Endothelial cell of umbilical vein (primary cell): ENCODE results near the gene SH3PXD2B. TPM values are rescaled to one million over a fixed set of nuclear protein-coding genes. Genes with fewer than 3 reads are reported as not detected.

Source experiments
- BruUV-seq: library from RNA; stranded (reverse); fragments of 400-500 nt; replicated peaks from 2 replicates; lab custom pipeline; 2021; lab: Mats Ljungman, UMichigan
- CTCF ChIA-PET: fragments of 300-600, 350-600 bp; sonication (Branson Sonifier 250); formaldehyde crosslinking; loops from one replicate; lab custom pipeline; 2021; ENCODE audit warnings: antibody characterized with exemption, inconsistent platforms; lab: Charles Lee
- POLR2A ChIA-PET: fragments of 300-600, 350-600 bp; sonication (Branson Sonifier 250); formaldehyde crosslinking; loops from one replicate; lab custom pipeline; 2021; ENCODE audit warnings: antibody characterized with exemption, inconsistent platforms; lab: Charles Lee
- DNase-seq: peaks from one replicate; pipeline ENCODE4 v3.0.0-alpha.2; 2011; ENCODE audit warnings: low read depth, low spot score
- FAIRE-seq: peaks from 2 replicates; lab custom pipeline; 2011; peaks lifted over from hg19 to GRCh38; lab: Jason Lieb, UNC
- H2AFZ ChIP-seq: 2 replicates; pipeline ENCODE4 v1.6.0; 2012; ENCODE audit warnings: low read depth, low read length, control low read depth, inconsistent platforms
- H3K27ac ChIP-seq: 2 replicates; pipeline ENCODE4 v1.5.1; 2011; ENCODE audit warnings: low read depth, mild to moderate bottlenecking, control low read depth, low read length, moderate library complexity; ENCODE audit not compliant: insufficient read depth
- H3K27me3 ChIP-seq, 2 experiments: 2 replicates each; pipeline versions ENCODE4 v1.6.0 to v1.6.1; 2011; ENCODE audit warnings: low read length in 2 of 2, mixed read lengths in 1 of 2; ENCODE audit not compliant: control insufficient read depth in 2 of 2, insufficient read depth in 2 of 2
- H3K36me3 ChIP-seq, 2 experiments: 2 replicates in 1 of 2; 3 replicates in 1 of 2; pipeline ENCODE4 v1.5.1; 2011; ENCODE audit warnings: low read length in 2 of 2, mild to moderate bottlenecking in 1 of 2, moderate library complexity in 1 of 2; ENCODE audit not compliant: control insufficient read depth in 2 of 2, insufficient read depth in 2 of 2; ENCODE audit errors: extremely low read depth in 1 of 2
- H3K4me1 ChIP-seq: 3 replicates; pipeline ENCODE4 v1.5.1; 2011; ENCODE audit warnings: mild to moderate bottlenecking, low read length; ENCODE audit not compliant: control insufficient read depth, insufficient read depth; ENCODE audit errors: extremely low read depth
- H3K4me2 ChIP-seq: 2 replicates; pipeline ENCODE4 v1.6.1; 2011; ENCODE audit warnings: low read length, control low read depth, mixed read lengths; ENCODE audit not compliant: insufficient read depth
- H3K4me3 ChIP-seq, 3 experiments: fragments of 200-600 bp in 1 of 3; sonication (generic), shearing (Covaris generic) in 1 of 3; replicated peaks in 1 of 3; 2 replicates each; pipeline ENCODE4 v1.5.1; 2011 to 2016; ENCODE audit warnings: control low read depth in 3 of 3, low read length in 3 of 3, mild to moderate bottlenecking in 2 of 3, inconsistent platforms in 1 of 3, low read depth in 1 of 3, moderate library complexity in 1 of 3; ENCODE audit not compliant: insufficient read depth in 1 of 3
- H3K79me2 ChIP-seq: 2 replicates; pipeline ENCODE4 v1.6.0; 2012; ENCODE audit warnings: low read length, inconsistent platforms; ENCODE audit not compliant: control insufficient read depth, insufficient read depth
- H3K9ac ChIP-seq: replicated peaks from 2 replicates; pipeline ENCODE3; 2011; ENCODE audit warnings: low read length, control low read depth; ENCODE audit not compliant: insufficient read depth; ENCODE audit errors: extremely low read depth
- H3K9me1 ChIP-seq: replicated peaks from 3 replicates; pipeline ENCODE4 v1.6.0; 2011; ENCODE audit warnings: mild to moderate bottlenecking, low read length; ENCODE audit not compliant: control insufficient read depth, insufficient read depth; ENCODE audit errors: extremely low read depth
- H3K9me3 ChIP-seq: replicated peaks from 2 replicates; pipeline ENCODE4 v1.5.1; 2012; ENCODE audit warnings: low read length, inconsistent platforms; ENCODE audit not compliant: control insufficient read depth, insufficient read depth
- H4K20me1 ChIP-seq: replicated peaks from 2 replicates; pipeline ENCODE3; 2011; ENCODE audit warnings: mild to moderate bottlenecking, low read length; ENCODE audit not compliant: control insufficient read depth, insufficient read depth; ENCODE audit errors: extremely low read depth
- CTCF ChIP-seq, 2 donors: IDR thresholded peaks; 1 replicate in 1 of 2; 2 replicates in 1 of 2; pipeline ENCODE4 v1.5.1; 2011; ENCODE audit warnings: low read length in 2 of 2, mild to moderate bottlenecking in 2 of 2, moderate library complexity in 2 of 2, control low read depth in 1 of 2, inconsistent platforms in 1 of 2, low read depth in 1 of 2; ENCODE audit not compliant: insufficient read depth in 1 of 2; ENCODE audit errors: extremely low read depth in 1 of 2
- MAX ChIP-seq: IDR thresholded peaks from 2 replicates; pipeline ENCODE4 v1.6.1; 2011; ENCODE audit not compliant: insufficient read depth, insufficient read length
- POLR2A ChIP-seq: IDR thresholded peaks from 2 replicates; pipeline ENCODE4 v1.6.1; 2012; ENCODE audit warnings: low read depth, mild to moderate bottlenecking, control low read depth, low read length
- dilution Hi-C: fragments of 300-500 bp; cut with MboI; formaldehyde crosslinking; loops from one replicate; pipeline ENCODE4 v1.15.0; 2019; ENCODE audit warnings: low sequenced_read_pairs; ENCODE audit not compliant: extremely low pct_ligation_motif_present
- intact Hi-C: fragments of 100-400 bp; cut with micrococcal nuclease; formaldehyde crosslinking; loops from one replicate; pipeline ENCODE4 v1.10.0; 2022
- polyA plus RNA-seq, 4 experiments: library from polyadenylated mRNA; depleted of rRNA in 3 of 4; stranded (reverse) in 3 of 4; unstranded in 1 of 4; fragments of >200 nt; gene quantifications; 2 replicates each; pipeline versions ENCODE4 v1.2.1 to v1.2.3, GENCODE V29; 2011 to 2012; ENCODE audit warnings: missing spikeins in 1 of 4
- total RNA-seq: library from RNA; stranded (reverse); gene quantifications from 2 replicates; pipeline ENCODE4 v1.2.3, GENCODE V29; 2021

Gene SH3PXD2B
- total and polyA plus RNA-seq, 2 donors (not counting 3 experiments of a cell fraction or from before 2014, with no cell fraction given): 23.5 to 66.3 TPM

GRCh38 chr5:172453986-172454357 is 353 bp downstream of the SH3PXD2B start:
- FAIRE-seq (no peak), DNase-seq (peak; percentile 41)
- Histone ChIP-seq H3K9me3 (no peaks in the 10 kb centered on the region), H3K27ac (peak overlapping the region; percentile 63), H3K4me2 (peak overlapping the region; percentile 98), H3K79me2 (peaks cover 43% of the 10 kb centered on the region), H3K4me3 (peak overlapping the region; percentile 92 to 98 (median 95)), H4K20me1 (no peaks in the 10 kb centered on the region), H3K4me1 (peaks cover 36% of the 10 kb centered on the region), H3K9me1 (no peaks in the 10 kb centered on the region), H2AFZ (peak overlapping the region; percentile 32), H3K9ac (peak overlapping the region; percentile 83), H3K27me3 (no peaks in the 10 kb centered on the region), H3K36me3 (peaks cover 0 to 2% of the 10 kb centered on the region in 2 experiments)
- dilution Hi-C loops: no loop called here
- TF ChIP-seq POLR2A: no peak
- TF ChIP-seq CTCF (IDR thresholded peaks at IDR 0.05; ENCODE audit: extremely low read depth in 1 of 2, insufficient read depth in 1 of 2, low read depth in 1 of 2, low read length in 2 of 2): peak in 1 of 2 donors; percentile 5
- intact Hi-C loops: loop anchor here (1.0 to 5.0 kb wide), 6 partner anchors 17 to 603 kb away; partner anchors contain the start of genes CREBRF, STK10 and UBTD2
- POLR2A ChIA-PET: no interaction called here
- no TSS peak for BruUV-seq
- CTCF ChIA-PET: interaction anchor here (0.7 to 3.5 kb wide), 4 partner anchors 8 to 40 kb away, joined by 4 to 18 read pairs (median 6); no protein-coding TSS in a partner anchor

- BruUV-seq: TSS peak; percentile 73
- DNase-seq (peak; percentile 36), FAIRE-seq (peak; percentile 12)
- H4K20me1 ChIP-seq: peaks cover 3% of the 10 kb centered on the region
- H3K27ac ChIP-seq: peak overlapping the region; percentile 63
- H3K9me3 ChIP-seq: no peaks in the 10 kb centered on the region
- peak; percentile 62 to 76 for TF ChIP-seq CTCF (IDR thresholded peaks at IDR 0.05; ENCODE audit: extremely low read depth in 1 of 2, insufficient read depth in 1 of 2, low read depth in 1 of 2, low read length in 2 of 2)
- no peak for TF ChIP-seq MAX
- CTCF ChIA-PET: interaction anchor here (0.8 to 3.7 kb wide), 12 partner anchors 8 to 247 kb away, joined by 3 to 31 read pairs (median 10); no protein-coding TSS in a partner anchor
- H3K36me3 ChIP-seq: peaks cover 0 to 2% of the 10 kb centered on the region in 2 experiments
- no peaks in the 10 kb centered on the region for H3K9me1 ChIP-seq
- peak overlapping the region; percentile 98 for H3K4me2 ChIP-seq
- peak overlapping the region; percentile 83 for H3K9ac ChIP-seq
- POLR2A ChIA-PET: interaction anchor here (1.4 kb wide), 1 partner anchor 98 kb away, joined by 3 read pairs; no protein-coding TSS in a partner anchor
- H3K4me1 ChIP-seq: peaks cover 36% of the 10 kb centered on the region
- peaks cover 49% of the 10 kb centered on the region for H3K79me2 ChIP-seq
- H3K4me3 ChIP-seq: peak overlapping the region; percentile 92 to 98 (median 95)
- dilution Hi-C loops: no loop called here
- H2AFZ ChIP-seq: peak overlapping the region; percentile 60
- intact Hi-C loops: loop anchor here (1.0 to 5.0 kb wide), 6 partner anchors 16 to 603 kb away; partner anchors contain the start of genes CREBRF, STK10 and UBTD2
- H3K27me3 ChIP-seq: no peaks in the 10 kb centered on the region
Observed at GRCh38 chr5:172453206-172453985, 929 bp downstream of the SH3PXD2B start.
